A549 (cell line): ENCODE measurements around the gene TRIM38. TPM values are rescaled to one million over a fixed set of nuclear protein-coding genes. Genes with fewer than 3 reads are reported as not detected.

ENCODE experiments used
- BHLHE40 ChIP-seq: IDR thresholded peaks from 2 replicates; pipeline ENCODE4 v1.6.1; 2012; ENCODE audit warnings: low read depth, low read length, inconsistent platforms
- CBX2 ChIP-seq: fragments of 200-600 bp; sonication (generic); IDR thresholded peaks from 2 replicates; pipeline ENCODE4 v1.6.1; 2016; ENCODE audit warnings: low read depth, mild to moderate bottlenecking, borderline replicate concordance
- CHD4 ChIP-seq: fragments of 200-600 bp; sonication (generic); IDR thresholded peaks from 2 replicates; pipeline ENCODE4 v1.6.1; 2016; ENCODE audit warnings: antibody characterized with exemption, mild to moderate bottlenecking, borderline replicate concordance
- ESRRA ChIP-seq: fragments of 150-350 bp; IDR thresholded peaks from 2 replicates; pipeline ENCODE4 v1.6.1; 2014; ENCODE audit warnings: mild to moderate bottlenecking, low read length, borderline replicate concordance
- FOXS1 ChIP-seq: fragments of 250-450 bp; sonication (Bioruptor Pico); IDR thresholded peaks from 2 replicates; pipeline ENCODE4 v1.5.0; 2020; ENCODE audit warnings: mild to moderate bottlenecking, moderate library complexity
- HDAC2 ChIP-seq: fragments of 200-600 bp; sonication (generic); IDR thresholded peaks from 2 replicates; pipeline ENCODE4 v1.6.1; 2016
- HEYL ChIP-seq: fragments of 250-450 bp; sonication (Bioruptor Pico); IDR thresholded peaks from 2 replicates; pipeline ENCODE4 v1.8.0; 2021; ENCODE audit warnings: mild to moderate bottlenecking, moderate library complexity
- JUN ChIP-seq, 2 experiments: fragments of >200 bp; sonication (Bioruptor Twin); formaldehyde crosslinking; IDR thresholded peaks; 2 replicates in 1 of 2; 3 replicates in 1 of 2; pipeline ENCODE4 v1.6.1; 2016 to 2017
- JUNB ChIP-seq: fragments of >200 bp; sonication (Bioruptor Twin); formaldehyde crosslinking; IDR thresholded peaks from 2 replicates; pipeline ENCODE4 v1.6.1; 2016
- MAFK ChIP-seq: fragments of 450-650 bp; IDR thresholded peaks from 2 replicates; pipeline ENCODE4 v1.6.1; 2014; ENCODE audit not compliant: partially characterized antibody
- MYC ChIP-seq: IDR thresholded peaks from 2 replicates; pipeline ENCODE4 v1.6.1; 2012; ENCODE audit warnings: mild to moderate bottlenecking, inconsistent platforms, low read length, improper control_type of control experiment, borderline replicate concordance
- NR3C1 ChIP-seq: fragments of >200 bp; sonication (Bioruptor Twin); formaldehyde crosslinking; IDR thresholded peaks from 3 replicates; pipeline ENCODE4 v1.6.1; 2017
- POLR2AphosphoS2 ChIP-seq: conservative IDR thresholded peaks from 2 replicates; pipeline ENCODE4 v1.6.1; 2012; ENCODE audit warnings: low read length, improper control_type of control experiment, inconsistent platforms
- RARB ChIP-seq: fragments of 250-450 bp; sonication (Bioruptor Pico); IDR thresholded peaks from 2 replicates; pipeline ENCODE4 v1.8.0; 2021; ENCODE audit warnings: mild to moderate bottlenecking, moderate library complexity
- SREBF2 ChIP-seq: fragments of 450-650 bp; IDR thresholded peaks from 2 replicates; pipeline ENCODE4 v1.6.1; 2014; ENCODE audit warnings: mild to moderate bottlenecking, moderate library complexity
- USF2 ChIP-seq: fragments of 450-650 bp; IDR thresholded peaks from 2 replicates; pipeline ENCODE4 v1.6.1; 2014; ENCODE audit warnings: antibody characterized with exemption
- ZC3H11A ChIP-seq: fragments of 450-650 bp; IDR thresholded peaks from 2 replicates; pipeline ENCODE4 v1.6.1; 2014; ENCODE audit warnings: antibody characterized with exemption, mild to moderate bottlenecking
- ZFP36 ChIP-seq: fragments of 450-650 bp; IDR thresholded peaks from 2 replicates; pipeline ENCODE4 v1.6.1; 2014; ENCODE audit warnings: borderline replicate concordance; ENCODE audit not compliant: partially characterized antibody
- polyA plus RNA-seq, 4 experiments: library from polyadenylated mRNA; depleted of rRNA in 3 of 4; stranded (reverse); fragments of >200 nt; fragmentation: RNase III in 1 of 4; extraction: RNeasy Plus Mini Kit Qiagen cat#74134 plus additional on column Dnase treatment in 1 of 4; gene quantifications; 2 replicates in 3 of 4; 3 replicates in 1 of 4; pipeline ENCODE4 v1.2.3, GENCODE V29; 2011 to 2017
- TF ChIP-seq, protein P1 (sequence below): fragments of >200 bp; sonication (Bioruptor Twin); formaldehyde crosslinking; IDR thresholded peaks from 3 replicates; pipeline ENCODE4 v1.6.1; 2016
- TF ChIP-seq, protein P2 (sequence below): fragments of 150-350 bp; IDR thresholded peaks from 2 replicates; pipeline ENCODE4 v1.6.1; 2014; ENCODE audit warnings: low read depth, mild to moderate bottlenecking, low read length
- TF ChIP-seq, protein P3 (sequence below): fragments of 200-600 bp; sonication (generic); IDR thresholded peaks from 2 replicates; pipeline ENCODE4 v1.6.1; 2016; ENCODE audit warnings: antibody characterized with exemption, mild to moderate bottlenecking, moderate library complexity
- TF ChIP-seq, protein P4 (sequence below): fragments of >200 bp; sonication (Bioruptor Twin); formaldehyde crosslinking; IDR thresholded peaks from 2 replicates; pipeline ENCODE4 v1.6.1; 2016

The TRIM38 gene
- polyA plus RNA-seq, 2 of the 4 experiments (the other 2 are of a cell fraction) = 1.7 to 3.4 TPM

GRCh38 chr6:26031595-26032339, 69.2 kb downstream of the TRIM38 start (continued):
- TF ChIP-seq, protein P1, sequence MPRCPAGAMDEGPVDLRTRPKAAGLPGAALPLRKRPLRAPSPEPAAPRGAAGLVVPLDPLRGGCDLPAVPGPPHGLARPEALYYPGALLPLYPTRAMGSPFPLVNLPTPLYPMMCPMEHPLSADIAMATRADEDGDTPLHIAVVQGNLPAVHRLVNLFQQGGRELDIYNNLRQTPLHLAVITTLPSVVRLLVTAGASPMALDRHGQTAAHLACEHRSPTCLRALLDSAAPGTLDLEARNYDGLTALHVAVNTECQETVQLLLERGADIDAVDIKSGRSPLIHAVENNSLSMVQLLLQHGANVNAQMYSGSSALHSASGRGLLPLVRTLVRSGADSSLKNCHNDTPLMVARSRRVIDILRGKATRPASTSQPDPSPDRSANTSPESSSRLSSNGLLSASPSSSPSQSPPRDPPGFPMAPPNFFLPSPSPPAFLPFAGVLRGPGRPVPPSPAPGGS = peak; percentile 97; the same call in 2 of the 3 replicates
- TF ChIP-seq RARB (CRISPR knock-in tag) (0 out of 2 replicates have a peak, but pooled peaks have one; percentile 30), MAFK (no peak), HEYL (CRISPR knock-in tag) (no peak), USF2 (no peak), JUN (IDR thresholded peaks at IDR 0.05) (peak; percentile 98 to 100), JUNB (no peak), MYC (no peak), POLR2AphosphoS2 (no peak), HDAC2 (no peak), ZFP36 (no peak), FOXS1 (no peak), SREBF2 (no peak), CHD4 (no peak), ESRRA (no peak), BHLHE40 (no peak), NR3C1 (no peak), ZC3H11A (no peak), CBX2 (no peak)
- TF ChIP-seq, protein P2, sequence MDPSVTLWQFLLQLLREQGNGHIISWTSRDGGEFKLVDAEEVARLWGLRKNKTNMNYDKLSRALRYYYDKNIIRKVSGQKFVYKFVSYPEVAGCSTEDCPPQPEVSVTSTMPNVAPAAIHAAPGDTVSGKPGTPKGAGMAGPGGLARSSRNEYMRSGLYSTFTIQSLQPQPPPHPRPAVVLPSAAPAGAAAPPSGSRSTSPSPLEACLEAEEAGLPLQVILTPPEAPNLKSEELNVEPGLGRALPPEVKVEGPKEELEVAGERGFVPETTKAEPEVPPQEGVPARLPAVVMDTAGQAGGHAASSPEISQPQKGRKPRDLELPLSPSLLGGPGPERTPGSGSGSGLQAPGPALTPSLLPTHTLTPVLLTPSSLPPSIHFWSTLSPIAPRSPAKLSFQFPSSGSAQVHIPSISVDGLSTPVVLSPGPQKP = no peak
- TF ChIP-seq, protein P3, sequence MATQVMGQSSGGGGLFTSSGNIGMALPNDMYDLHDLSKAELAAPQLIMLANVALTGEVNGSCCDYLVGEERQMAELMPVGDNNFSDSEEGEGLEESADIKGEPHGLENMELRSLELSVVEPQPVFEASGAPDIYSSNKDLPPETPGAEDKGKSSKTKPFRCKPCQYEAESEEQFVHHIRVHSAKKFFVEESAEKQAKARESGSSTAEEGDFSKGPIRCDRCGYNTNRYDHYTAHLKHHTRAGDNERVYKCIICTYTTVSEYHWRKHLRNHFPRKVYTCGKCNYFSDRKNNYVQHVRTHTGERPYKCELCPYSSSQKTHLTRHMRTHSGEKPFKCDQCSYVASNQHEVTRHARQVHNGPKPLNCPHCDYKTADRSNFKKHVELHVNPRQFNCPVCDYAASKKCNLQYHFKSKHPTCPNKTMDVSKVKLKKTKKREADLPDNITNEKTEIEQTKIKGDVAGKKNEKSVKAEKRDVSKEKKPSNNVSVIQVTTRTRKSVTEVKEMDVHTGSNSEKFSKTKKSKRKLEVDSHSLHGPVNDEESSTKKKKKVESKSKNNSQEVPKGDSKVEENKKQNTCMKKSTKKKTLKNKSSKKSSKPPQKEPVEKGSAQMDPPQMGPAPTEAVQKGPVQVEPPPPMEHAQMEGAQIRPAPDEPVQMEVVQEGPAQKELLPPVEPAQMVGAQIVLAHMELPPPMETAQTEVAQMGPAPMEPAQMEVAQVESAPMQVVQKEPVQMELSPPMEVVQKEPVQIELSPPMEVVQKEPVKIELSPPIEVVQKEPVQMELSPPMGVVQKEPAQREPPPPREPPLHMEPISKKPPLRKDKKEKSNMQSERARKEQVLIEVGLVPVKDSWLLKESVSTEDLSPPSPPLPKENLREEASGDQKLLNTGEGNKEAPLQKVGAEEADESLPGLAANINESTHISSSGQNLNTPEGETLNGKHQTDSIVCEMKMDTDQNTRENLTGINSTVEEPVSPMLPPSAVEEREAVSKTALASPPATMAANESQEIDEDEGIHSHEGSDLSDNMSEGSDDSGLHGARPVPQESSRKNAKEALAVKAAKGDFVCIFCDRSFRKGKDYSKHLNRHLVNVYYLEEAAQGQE = no peak
- TF ChIP-seq, protein P4, sequence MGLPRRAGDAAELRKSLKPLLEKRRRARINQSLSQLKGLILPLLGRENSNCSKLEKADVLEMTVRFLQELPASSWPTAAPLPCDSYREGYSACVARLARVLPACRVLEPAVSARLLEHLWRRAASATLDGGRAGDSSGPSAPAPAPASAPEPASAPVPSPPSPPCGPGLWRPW = no peak
